Neural progenitor cell (in vitro differentiated cells): ENCODE results near the gene GCK. TPM values are rescaled to one million over a fixed set of nuclear protein-coding genes. Genes with fewer than 3 reads are reported as not detected.
A peak's percentile ranks its signal among the peaks of the same experiment; 100 is the strongest.

Source experiments
- DNase-seq: peaks from one replicate; pipeline ENCODE4 v3.0.0-alpha.2; 2016; ENCODE audit warnings: low spot score
- H2AFZ ChIP-seq: fragments of 200-600 bp; sonication (generic); replicated peaks from 2 replicates; pipeline ENCODE4 v1.6.1; 2016; ENCODE audit warnings: antibody characterized with exemption
- H3F3A ChIP-seq: fragments of 200-600 bp; sonication (generic); 2 replicates; pipeline ENCODE4 v1.6.1; 2016; ENCODE audit warnings: antibody characterized with exemption, low read depth
- H3K27ac ChIP-seq: fragments of 200-600 bp; sonication (generic); 2 replicates; pipeline ENCODE4 v1.5.1; 2016; ENCODE audit warnings: mild to moderate bottlenecking
- H3K27me3 ChIP-seq: fragments of 200-600 bp; sonication (generic); 2 replicates; pipeline ENCODE4 v1.6.1; 2016; ENCODE audit warnings: mild to moderate bottlenecking, moderate library complexity
- H3K36me3 ChIP-seq: fragments of 200-600 bp; sonication (generic); 2 replicates; pipeline ENCODE4 v1.5.1; 2016
- H3K4me1 ChIP-seq: fragments of 200-600 bp; sonication (generic); 2 replicates; pipeline ENCODE4 v1.6.1; 2016; ENCODE audit warnings: mixed run types
- H3K4me2 ChIP-seq: fragments of 200-600 bp; sonication (generic); 2 replicates; pipeline ENCODE4 v1.6.1; 2016
- H3K4me3 ChIP-seq: fragments of 200-600 bp; sonication (generic); 2 replicates; pipeline ENCODE4 v1.5.1; 2016
- H3K79me2 ChIP-seq: fragments of 200-600 bp; sonication (generic); 2 replicates; pipeline ENCODE4 v1.6.1; 2016; ENCODE audit warnings: low read depth
- H3K9ac ChIP-seq: fragments of 200-600 bp; sonication (generic); 2 replicates; pipeline ENCODE4 v1.6.1; 2016
- H3K9me3 ChIP-seq: fragments of 200-600 bp; sonication (generic); 2 replicates; pipeline ENCODE4 v1.5.1; 2016; ENCODE audit warnings: low read depth
- H4K20me1 ChIP-seq: fragments of 200-600 bp; sonication (generic); 2 replicates; pipeline ENCODE4 v1.6.1; 2016; ENCODE audit warnings: low read depth
- H3K27ac Mint-ChIP-seq: 3 replicates; pipeline ENCODE4 v1.8.0; 2021; ENCODE audit warnings: mixed read lengths
- H3K27me3 Mint-ChIP-seq: 2 replicates; pipeline ENCODE4 v1.8.0; 2022; ENCODE audit warnings: low read depth, mild to moderate bottlenecking, inconsistent platforms, moderate library complexity, mixed read lengths; ENCODE audit not compliant: insufficient read depth
- H3K36me3 Mint-ChIP-seq: 3 replicates; pipeline ENCODE4 v1.8.0; 2021; ENCODE audit warnings: mixed read lengths
- H3K4me1 Mint-ChIP-seq: 3 replicates; pipeline ENCODE4 v1.8.0; 2021; ENCODE audit warnings: mixed read lengths
- H3K4me3 Mint-ChIP-seq: 3 replicates; pipeline ENCODE4 v1.8.0; 2021; ENCODE audit warnings: mild to moderate bottlenecking, moderate library complexity, mixed read lengths
- H3K9me3 Mint-ChIP-seq: 3 replicates; pipeline ENCODE4 v1.8.0; 2020; ENCODE audit warnings: mixed read lengths
- EZH2 ChIP-seq: fragments of 200-600 bp; sonication (generic); IDR thresholded peaks from 2 replicates; pipeline ENCODE4 v1.6.1; 2017; ENCODE audit warnings: antibody characterized with exemption, mild to moderate bottlenecking, moderate library complexity
- EZH2phosphoT487 ChIP-seq: fragments of 200-600 bp; sonication (generic); IDR thresholded peaks from 2 replicates; pipeline ENCODE4 v1.6.1; 2017; ENCODE audit warnings: antibody characterized with exemption
- total RNA-seq: library from RNA; depleted of rRNA; stranded (reverse); fragments of >200 nt; gene quantifications from 2 replicates; pipeline ENCODE4 v1.2.3, GENCODE V29; 2015; ENCODE audit warnings: low replicate concordance
- TF ChIP-seq, protein P1 (sequence below): fragments of 200-600 bp; sonication (generic); IDR thresholded peaks from 2 replicates; pipeline ENCODE4 v1.5.1; 2017; ENCODE audit warnings: antibody characterized with exemption, mild to moderate bottlenecking

Gene GCK
- total RNA-seq, 1 donor from 2014 or later: not detected

DNA sequence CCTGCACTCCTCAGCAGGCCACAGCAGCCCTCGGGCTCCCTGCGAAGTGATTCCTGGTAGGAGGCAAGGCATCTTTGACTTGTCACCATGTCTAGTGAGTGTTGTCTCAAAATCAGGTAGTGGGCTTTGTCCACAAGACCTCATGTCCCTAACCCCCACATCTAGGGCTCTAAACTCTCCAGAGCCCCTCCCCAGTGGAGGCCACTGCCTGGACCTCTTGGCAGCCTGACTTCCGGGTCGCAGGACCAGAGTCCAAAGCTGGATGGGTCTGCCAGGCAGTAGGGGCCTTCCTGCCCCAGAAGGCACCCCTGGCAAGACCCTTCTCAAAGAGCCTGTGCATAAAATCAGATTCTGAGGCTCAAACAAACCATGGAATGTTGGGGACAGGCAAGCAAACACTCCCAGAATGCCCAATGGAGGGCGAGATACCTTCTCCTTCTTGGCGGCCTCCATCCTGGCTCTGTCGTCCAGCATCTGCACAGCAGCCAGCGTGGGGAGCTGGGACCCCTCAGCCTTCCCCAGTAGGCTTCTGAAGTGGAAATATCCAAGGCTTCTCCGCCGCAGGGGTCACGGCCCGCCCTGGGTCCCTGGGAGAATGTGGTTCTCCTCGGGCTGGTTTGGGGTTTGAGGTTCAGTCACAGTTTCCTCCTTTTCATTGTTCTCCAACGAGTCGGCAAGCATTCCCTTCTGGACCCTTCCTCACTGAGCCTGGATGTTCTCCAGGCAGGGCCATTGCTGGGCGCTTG lies 586 bp downstream of the GCK start:
- DNase-seq: no peak
- Histone ChIP-seq H3K9me3 (no peaks in the 10 kb centered on the region), H3K4me3 (no peak overlapping the region), H3K4me1 (peaks cover 7% of the 10 kb centered on the region), H4K20me1 (no peaks in the 10 kb centered on the region), H3K79me2 (no peaks in the 10 kb centered on the region), H3K27me3 (no peaks in the 10 kb centered on the region), H3K36me3 (no peaks in the 10 kb centered on the region), H3K27ac (no peak overlapping the region), H2AFZ (peak overlapping the region; percentile 82), H3K4me2 (peak overlapping the region; percentile 4), H3K9ac (no peak overlapping the region), H3F3A (no peaks in the 10 kb centered on the region)
- H3K4me1 Mint-ChIP-seq: peaks cover 30% of the 10 kb centered on the region
- H3K36me3 Mint-ChIP-seq: no peaks in the 10 kb centered on the region
- TF ChIP-seq, protein P1, sequence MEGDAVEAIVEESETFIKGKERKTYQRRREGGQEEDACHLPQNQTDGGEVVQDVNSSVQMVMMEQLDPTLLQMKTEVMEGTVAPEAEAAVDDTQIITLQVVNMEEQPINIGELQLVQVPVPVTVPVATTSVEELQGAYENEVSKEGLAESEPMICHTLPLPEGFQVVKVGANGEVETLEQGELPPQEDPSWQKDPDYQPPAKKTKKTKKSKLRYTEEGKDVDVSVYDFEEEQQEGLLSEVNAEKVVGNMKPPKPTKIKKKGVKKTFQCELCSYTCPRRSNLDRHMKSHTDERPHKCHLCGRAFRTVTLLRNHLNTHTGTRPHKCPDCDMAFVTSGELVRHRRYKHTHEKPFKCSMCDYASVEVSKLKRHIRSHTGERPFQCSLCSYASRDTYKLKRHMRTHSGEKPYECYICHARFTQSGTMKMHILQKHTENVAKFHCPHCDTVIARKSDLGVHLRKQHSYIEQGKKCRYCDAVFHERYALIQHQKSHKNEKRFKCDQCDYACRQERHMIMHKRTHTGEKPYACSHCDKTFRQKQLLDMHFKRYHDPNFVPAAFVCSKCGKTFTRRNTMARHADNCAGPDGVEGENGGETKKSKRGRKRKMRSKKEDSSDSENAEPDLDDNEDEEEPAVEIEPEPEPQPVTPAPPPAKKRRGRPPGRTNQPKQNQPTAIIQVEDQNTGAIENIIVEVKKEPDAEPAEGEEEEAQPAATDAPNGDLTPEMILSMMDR: no peak
- TF ChIP-seq EZH2phosphoT487 (no peak), EZH2 (no peak)
- peak overlapping the region; percentile 92 for H3K27ac Mint-ChIP-seq
- H3K27me3 Mint-ChIP-seq: peaks cover 5% of the 10 kb centered on the region
- no peak overlapping the region for H3K4me3 Mint-ChIP-seq
- H3K9me3 Mint-ChIP-seq: no peaks in the 10 kb centered on the region

DNA sequence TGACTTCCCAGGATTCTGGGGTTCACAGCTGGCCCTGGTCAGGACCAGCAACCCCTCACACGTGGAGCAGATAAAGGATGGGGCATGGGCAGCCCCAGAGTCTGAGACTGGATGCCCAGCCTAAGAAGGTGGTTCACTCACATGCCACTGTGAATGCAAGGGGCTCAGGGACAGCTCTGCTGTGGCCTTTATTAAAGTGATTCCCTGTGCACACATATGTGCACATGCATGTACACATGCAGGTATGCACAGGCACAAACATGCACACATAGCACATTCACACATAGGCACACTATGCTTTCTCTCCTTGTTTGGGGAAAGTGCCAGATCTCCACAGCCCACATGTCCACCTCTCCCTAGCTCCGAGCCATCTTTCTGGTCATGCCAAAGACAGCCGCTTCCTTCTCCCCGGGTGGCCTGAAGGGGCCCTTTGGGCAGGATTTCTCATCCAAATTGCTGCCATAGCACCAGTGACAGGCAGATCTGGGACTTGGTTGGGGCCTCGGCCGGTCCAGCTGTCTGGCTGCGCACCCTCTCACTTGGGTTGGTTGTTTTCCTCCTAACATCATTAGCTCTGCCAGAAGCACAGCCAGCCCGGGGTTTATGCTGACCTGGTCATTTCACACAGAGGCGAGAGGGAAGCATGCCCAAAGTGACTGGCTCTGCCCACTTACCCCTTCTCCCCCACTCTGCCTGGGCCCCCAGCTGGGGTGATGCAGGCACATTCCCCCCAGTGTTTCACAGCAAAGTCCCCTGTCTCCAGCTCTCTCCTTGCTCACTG lies 1.4 kb downstream of the GCK start:
- Histone ChIP-seq H3K79me2 (no peaks in the 10 kb centered on the region), H3K9me3 (no peaks in the 10 kb centered on the region), H2AFZ (peak overlapping the region; percentile 82), H3K36me3 (no peaks in the 10 kb centered on the region), H4K20me1 (no peaks in the 10 kb centered on the region), H3K9ac (no peak overlapping the region), H3K27ac (no peak overlapping the region), H3F3A (no peaks in the 10 kb centered on the region), H3K4me3 (no peak overlapping the region), H3K4me2 (no peak overlapping the region), H3K4me1 (peaks cover 7% of the 10 kb centered on the region), H3K27me3 (no peaks in the 10 kb centered on the region)
- Mint-ChIP-seq H3K4me3 (no peak overlapping the region), H3K27me3 (peaks cover 5% of the 10 kb centered on the region), H3K27ac (peak overlapping the region; percentile 85), H3K9me3 (peaks cover 6% of the 10 kb centered on the region), H3K4me1 (peaks cover 30% of the 10 kb centered on the region), H3K36me3 (no peaks in the 10 kb centered on the region)
- no peak for DNase-seq
- TF ChIP-seq EZH2phosphoT487: no peak
- TF ChIP-seq, protein P1: no peak
- no peak for TF ChIP-seq EZH2

DNA sequence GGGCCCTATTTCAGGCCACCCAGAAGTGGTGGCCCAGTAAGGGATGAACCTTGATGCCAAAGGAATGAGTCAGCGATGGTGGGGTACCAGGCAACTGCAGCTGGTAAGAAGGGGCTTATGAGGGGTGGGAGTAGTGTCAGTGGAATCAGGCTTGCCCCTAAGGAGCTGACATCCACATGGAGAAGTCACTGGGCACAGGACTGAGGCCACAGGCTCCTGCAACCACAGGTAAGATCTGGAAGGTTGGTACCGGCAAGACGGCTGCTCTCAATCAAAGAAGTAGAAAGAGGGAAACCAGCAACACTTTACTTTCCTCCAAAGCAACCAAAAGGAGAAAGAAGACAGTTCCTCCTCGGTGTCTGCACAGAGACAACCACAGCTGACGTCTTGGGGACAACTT lies 2.5 kb downstream of the GCK start:
- no peak for DNase-seq
- Histone ChIP-seq H3K9ac (no peak overlapping the region), H3K27me3 (no peaks in the 10 kb centered on the region), H2AFZ (no peak overlapping the region), H3F3A (no peaks in the 10 kb centered on the region), H3K36me3 (no peaks in the 10 kb centered on the region), H4K20me1 (no peaks in the 10 kb centered on the region), H3K4me2 (no peak overlapping the region), H3K79me2 (no peaks in the 10 kb centered on the region), H3K4me1 (peaks cover 7% of the 10 kb centered on the region), H3K9me3 (no peaks in the 10 kb centered on the region), H3K27ac (no peak overlapping the region), H3K4me3 (no peak overlapping the region)
- peaks cover 28% of the 10 kb centered on the region for H3K4me1 Mint-ChIP-seq
- no peak overlapping the region for H3K4me3 Mint-ChIP-seq
- H3K27me3 Mint-ChIP-seq: peaks cover 6% of the 10 kb centered on the region
- H3K27ac Mint-ChIP-seq: peak overlapping the region; percentile 82
- TF ChIP-seq EZH2 (no peak), EZH2phosphoT487 (no peak)
- TF ChIP-seq, protein P1: no peak
- peaks cover 13% of the 10 kb centered on the region for H3K9me3 Mint-ChIP-seq
- H3K36me3 Mint-ChIP-seq: no peaks in the 10 kb centered on the region
